Endothelial cell of umbilical vein (primary cell): ENCODE data around the gene ZNF644. TPM values are rescaled to one million over a fixed set of nuclear protein-coding genes. Genes with fewer than 3 reads are reported as not detected.

Source experiments
- BruUV-seq: library from RNA; stranded (reverse); fragments of 400-500 nt; replicated peaks from 2 replicates; lab custom pipeline; 2021; lab: Mats Ljungman, UMichigan
- CTCF ChIA-PET: fragments of 300-600, 350-600 bp; sonication (Branson Sonifier 250); formaldehyde crosslinking; loops from one replicate; lab custom pipeline; 2021; ENCODE audit warnings: antibody characterized with exemption, inconsistent platforms; lab: Charles Lee
- POLR2A ChIA-PET: fragments of 300-600, 350-600 bp; sonication (Branson Sonifier 250); formaldehyde crosslinking; loops from one replicate; lab custom pipeline; 2021; ENCODE audit warnings: antibody characterized with exemption, inconsistent platforms; lab: Charles Lee
- DNase-seq: peaks from one replicate; pipeline ENCODE4 v3.0.0-alpha.2; 2011; ENCODE audit warnings: low read depth, low spot score
- FAIRE-seq: peaks from 2 replicates; lab custom pipeline; 2011; peaks lifted over from hg19 to GRCh38; lab: Jason Lieb, UNC
- H2AFZ ChIP-seq: 2 replicates; pipeline ENCODE4 v1.6.0; 2012; ENCODE audit warnings: low read depth, low read length, control low read depth, inconsistent platforms
- H3K27ac ChIP-seq: 2 replicates; pipeline ENCODE4 v1.5.1; 2011; ENCODE audit warnings: low read depth, mild to moderate bottlenecking, control low read depth, low read length, moderate library complexity; ENCODE audit not compliant: insufficient read depth
- H3K27me3 ChIP-seq, 2 experiments: 2 replicates each; pipeline versions ENCODE4 v1.6.0 to v1.6.1; 2011; ENCODE audit warnings: low read length in 2 of 2, mixed read lengths in 1 of 2; ENCODE audit not compliant: control insufficient read depth in 2 of 2, insufficient read depth in 2 of 2
- H3K36me3 ChIP-seq, 2 experiments: 2 replicates in 1 of 2; 3 replicates in 1 of 2; pipeline ENCODE4 v1.5.1; 2011; ENCODE audit warnings: low read length in 2 of 2, mild to moderate bottlenecking in 1 of 2, moderate library complexity in 1 of 2; ENCODE audit not compliant: control insufficient read depth in 2 of 2, insufficient read depth in 2 of 2; ENCODE audit errors: extremely low read depth in 1 of 2
- H3K4me1 ChIP-seq: 3 replicates; pipeline ENCODE4 v1.5.1; 2011; ENCODE audit warnings: mild to moderate bottlenecking, low read length; ENCODE audit not compliant: control insufficient read depth, insufficient read depth; ENCODE audit errors: extremely low read depth
- H3K4me2 ChIP-seq: 2 replicates; pipeline ENCODE4 v1.6.1; 2011; ENCODE audit warnings: low read length, control low read depth, mixed read lengths; ENCODE audit not compliant: insufficient read depth
- H3K4me3 ChIP-seq, 3 experiments: fragments of 200-600 bp in 1 of 3; sonication (generic), shearing (Covaris generic) in 1 of 3; replicated peaks in 1 of 3; 2 replicates each; pipeline ENCODE4 v1.5.1; 2011 to 2016; ENCODE audit warnings: control low read depth in 3 of 3, low read length in 3 of 3, mild to moderate bottlenecking in 2 of 3, inconsistent platforms in 1 of 3, low read depth in 1 of 3, moderate library complexity in 1 of 3; ENCODE audit not compliant: insufficient read depth in 1 of 3
- H3K79me2 ChIP-seq: 2 replicates; pipeline ENCODE4 v1.6.0; 2012; ENCODE audit warnings: low read length, inconsistent platforms; ENCODE audit not compliant: control insufficient read depth, insufficient read depth
- H3K9ac ChIP-seq: replicated peaks from 2 replicates; pipeline ENCODE3; 2011; ENCODE audit warnings: low read length, control low read depth; ENCODE audit not compliant: insufficient read depth; ENCODE audit errors: extremely low read depth
- H3K9me1 ChIP-seq: replicated peaks from 3 replicates; pipeline ENCODE4 v1.6.0; 2011; ENCODE audit warnings: mild to moderate bottlenecking, low read length; ENCODE audit not compliant: control insufficient read depth, insufficient read depth; ENCODE audit errors: extremely low read depth
- H3K9me3 ChIP-seq: replicated peaks from 2 replicates; pipeline ENCODE4 v1.5.1; 2012; ENCODE audit warnings: low read length, inconsistent platforms; ENCODE audit not compliant: control insufficient read depth, insufficient read depth
- H4K20me1 ChIP-seq: replicated peaks from 2 replicates; pipeline ENCODE3; 2011; ENCODE audit warnings: mild to moderate bottlenecking, low read length; ENCODE audit not compliant: control insufficient read depth, insufficient read depth; ENCODE audit errors: extremely low read depth
- JUN ChIP-seq: IDR thresholded peaks from 2 replicates; pipeline ENCODE4 v1.6.1; 2011; ENCODE audit warnings: borderline replicate concordance, low read depth; ENCODE audit not compliant: insufficient read length, insufficient read depth
- MAX ChIP-seq: IDR thresholded peaks from 2 replicates; pipeline ENCODE4 v1.6.1; 2011; ENCODE audit not compliant: insufficient read depth, insufficient read length
- POLR2AphosphoS5 ChIP-seq: IDR thresholded peaks from 2 replicates; pipeline ENCODE4 v1.6.1; 2012; ENCODE audit warnings: low read depth, mild to moderate bottlenecking, control low read depth, low read length, moderate library complexity; ENCODE audit not compliant: insufficient read depth
- dilution Hi-C: fragments of 300-500 bp; cut with MboI; formaldehyde crosslinking; loops from one replicate; pipeline ENCODE4 v1.15.0; 2019; ENCODE audit warnings: low sequenced_read_pairs; ENCODE audit not compliant: extremely low pct_ligation_motif_present
- intact Hi-C: fragments of 100-400 bp; cut with micrococcal nuclease; formaldehyde crosslinking; loops from one replicate; pipeline ENCODE4 v1.10.0; 2022
- polyA plus RNA-seq, 4 experiments: library from polyadenylated mRNA; depleted of rRNA in 3 of 4; stranded (reverse) in 3 of 4; unstranded in 1 of 4; fragments of >200 nt; gene quantifications; 2 replicates each; pipeline versions ENCODE4 v1.2.1 to v1.2.3, GENCODE V29; 2011 to 2012; ENCODE audit warnings: missing spikeins in 1 of 4
- total RNA-seq: library from RNA; stranded (reverse); gene quantifications from 2 replicates; pipeline ENCODE4 v1.2.3, GENCODE V29; 2021
- TF ChIP-seq, protein P1 (sequence below), 2 donors: IDR thresholded peaks; 1 replicate in 1 of 2; 2 replicates in 1 of 2; pipeline ENCODE4 v1.5.1; 2011; ENCODE audit warnings: low read length in 2 of 2, mild to moderate bottlenecking in 2 of 2, moderate library complexity in 2 of 2, control low read depth in 1 of 2, inconsistent platforms in 1 of 2, low read depth in 1 of 2; ENCODE audit not compliant: insufficient read depth in 1 of 2; ENCODE audit errors: extremely low read depth in 1 of 2

Gene ZNF644
- total and polyA plus RNA-seq, 2 donors (not counting 3 experiments of a cell fraction or from before 2014, with no cell fraction given), result 7.2 to 47.0 TPM

GRCh38 chr1:90925928-90926869 is 95.6 kb downstream of the ZNF644 start:
- no peak for TF ChIP-seq POLR2AphosphoS5
- TF ChIP-seq, protein P1, sequence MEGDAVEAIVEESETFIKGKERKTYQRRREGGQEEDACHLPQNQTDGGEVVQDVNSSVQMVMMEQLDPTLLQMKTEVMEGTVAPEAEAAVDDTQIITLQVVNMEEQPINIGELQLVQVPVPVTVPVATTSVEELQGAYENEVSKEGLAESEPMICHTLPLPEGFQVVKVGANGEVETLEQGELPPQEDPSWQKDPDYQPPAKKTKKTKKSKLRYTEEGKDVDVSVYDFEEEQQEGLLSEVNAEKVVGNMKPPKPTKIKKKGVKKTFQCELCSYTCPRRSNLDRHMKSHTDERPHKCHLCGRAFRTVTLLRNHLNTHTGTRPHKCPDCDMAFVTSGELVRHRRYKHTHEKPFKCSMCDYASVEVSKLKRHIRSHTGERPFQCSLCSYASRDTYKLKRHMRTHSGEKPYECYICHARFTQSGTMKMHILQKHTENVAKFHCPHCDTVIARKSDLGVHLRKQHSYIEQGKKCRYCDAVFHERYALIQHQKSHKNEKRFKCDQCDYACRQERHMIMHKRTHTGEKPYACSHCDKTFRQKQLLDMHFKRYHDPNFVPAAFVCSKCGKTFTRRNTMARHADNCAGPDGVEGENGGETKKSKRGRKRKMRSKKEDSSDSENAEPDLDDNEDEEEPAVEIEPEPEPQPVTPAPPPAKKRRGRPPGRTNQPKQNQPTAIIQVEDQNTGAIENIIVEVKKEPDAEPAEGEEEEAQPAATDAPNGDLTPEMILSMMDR (IDR thresholded peaks at IDR 0.05; ENCODE audit: extremely low read depth in 1 of 2, insufficient read depth in 1 of 2, low read depth in 1 of 2, low read length in 2 of 2), result no peak
- no peak for TF ChIP-seq JUN
- no peak for TF ChIP-seq MAX
- peaks cover 73% of the 10 kb centered on the region for H3K79me2 ChIP-seq
- no peak overlapping the region for H3K4me2 ChIP-seq
- H3K4me1 ChIP-seq, result no peaks in the 10 kb centered on the region
- FAIRE-seq (no peak), DNase-seq (no peak)
- H3K9me3 ChIP-seq, result no peaks in the 10 kb centered on the region
- CTCF ChIA-PET, result interaction anchor here (1.2 kb wide), 1 partner anchor 9 kb away, joined by 3 read pairs; no protein-coding TSS in a partner anchor
- H3K36me3 ChIP-seq, result no peaks in the 10 kb centered on the region
- POLR2A ChIA-PET, result no interaction called here
- dilution Hi-C loops (no loop called here), intact Hi-C loops (no loop called here)
- H3K4me3 ChIP-seq, result no peak overlapping the region
- H4K20me1 ChIP-seq, result peaks cover 5% of the 10 kb centered on the region
- no peaks in the 10 kb centered on the region for H3K27me3 ChIP-seq
- no peak overlapping the region for H3K27ac ChIP-seq
- no peaks in the 10 kb centered on the region for H3K9me1 ChIP-seq
- no TSS peak for BruUV-seq
- H2AFZ ChIP-seq, result no peak overlapping the region
- H3K9ac ChIP-seq, result no peak overlapping the region
